ENCODE data around the gene CENPC. TPM values are rescaled to one million over a fixed set of nuclear protein-coding genes. Genes with fewer than 3 reads are reported as not detected.

Gene CENPC
- polyA plus RNA-seq, 1 donor from 2014 or later, result 9.5 TPM

- no peaks in the 10 kb centered on the region for H3K9me2 ChIP-seq (ENCODE audit: insufficient read depth, low read length)
- H3K9me3 ChIP-seq (ENCODE audit: low read length), result no peaks in the 10 kb centered on the region
- no peaks in the 10 kb centered on the region for H3K79me2 ChIP-seq (replicated peaks; ENCODE audit: insufficient read depth, low read length)
- no peak overlapping the region for H3K9ac ChIP-seq (ENCODE audit: low read length)
- H3F3A ChIP-seq (ENCODE audit: insufficient read depth, low read length, poor library complexity, severe bottlenecking), result no peaks in the 10 kb centered on the region
- H3K4me2 ChIP-seq (ENCODE audit: low read length), result no peak overlapping the region
- H3K36me3 ChIP-seq (ENCODE audit: insufficient read depth, low read length), result no peaks in the 10 kb centered on the region
- no peak overlapping the region for H3K4me3 ChIP-seq (ENCODE audit: low read length)
- H3K27ac ChIP-seq (ENCODE audit: low read length), result no peak overlapping the region
- no peaks in the 10 kb centered on the region for H4K20me1 ChIP-seq (ENCODE audit: insufficient read depth)
- H2AFZ ChIP-seq (ENCODE audit: low read depth, low read length), result no peak overlapping the region
- no peak for TF ChIP-seq CTCF (IDR thresholded peaks at IDR 0.05; ENCODE audit: poor library complexity, severe bottlenecking)
- no peak for TF ChIP-seq RAD21 (conservative IDR thresholded peaks at IDR 0.05)
- no peak for TF ChIP-seq EP300 (conservative IDR thresholded peaks at IDR 0.05; ENCODE audit: poor library complexity, severe bottlenecking)
- no peak for TF ChIP-seq REST (IDR thresholded peaks at IDR 0.05; ENCODE audit: borderline replicate concordance)
- TF ChIP-seq TAF1 (IDR thresholded peaks at IDR 0.05; ENCODE audit: low read depth), result no peak
- TF ChIP-seq SMC3 (conservative IDR thresholded peaks at IDR 0.05; ENCODE audit: poor library complexity), result no peak
- TF ChIP-seq POLR2AphosphoS5 (IDR thresholded peaks at IDR 0.05), result no peak
- TF ChIP-seq MXI1 (conservative IDR thresholded peaks at IDR 0.05; ENCODE audit: poor library complexity, severe bottlenecking), result no peak
- no peak for TF ChIP-seq EZH2 (IDR thresholded peaks at IDR 0.05; ENCODE audit: borderline replicate concordance, insufficient read depth, low read length, poor library complexity, severe bottlenecking)
- no peaks in the 10 kb centered on the region for H3K27me3 ChIP-seq (ENCODE audit: insufficient read depth, low read depth, low read length)
These were observed 22.2 kb downstream of the CENPC start for GRCh38 chr4:67522851-67523671.

- no peaks in the 10 kb centered on the region for H3K27me3 ChIP-seq (ENCODE audit: insufficient read depth, low read depth, low read length)
- no peaks in the 10 kb centered on the region for H3K79me2 ChIP-seq (replicated peaks; ENCODE audit: insufficient read depth, low read length)
- no peaks in the 10 kb centered on the region for H3F3A ChIP-seq (ENCODE audit: insufficient read depth, low read length, poor library complexity, severe bottlenecking)
- H3K4me3 ChIP-seq (ENCODE audit: low read length), result no peak overlapping the region
- no peak overlapping the region for H2AFZ ChIP-seq (ENCODE audit: low read depth, low read length)
- no peaks in the 10 kb centered on the region for H4K20me1 ChIP-seq (ENCODE audit: insufficient read depth)
- no peaks in the 10 kb centered on the region for H3K36me3 ChIP-seq (ENCODE audit: insufficient read depth, low read length)
- H3K9ac ChIP-seq (ENCODE audit: low read length), result no peak overlapping the region
- H3K9me2 ChIP-seq (ENCODE audit: insufficient read depth, low read length), result no peaks in the 10 kb centered on the region
- H3K27ac ChIP-seq (ENCODE audit: low read length), result no peak overlapping the region
- H3K4me2 ChIP-seq (ENCODE audit: low read length), result no peak overlapping the region
- TF ChIP-seq EP300 (conservative IDR thresholded peaks at IDR 0.05; ENCODE audit: poor library complexity, severe bottlenecking) (peak; percentile 35), CTCF (IDR thresholded peaks at IDR 0.05; ENCODE audit: poor library complexity, severe bottlenecking) (no peak)
- H3K9me3 ChIP-seq (ENCODE audit: low read length), result no peaks in the 10 kb centered on the region
These were observed 23.1 kb downstream of the CENPC start for GRCh38 chr4:67522230-67522629.
